GM18909 (cell line): ENCODE measurements around the gene TBCD.

Source experiments
- ATAC-seq: cut with Tn5 transposase; IDR thresholded peaks from one replicate; pipeline ENCODE4 v1.9.1; 2021; ENCODE audit warnings: mild to moderate bottlenecking; ENCODE audit not compliant: unreplicated experiment, poor library complexity

The TBCD gene

DNA sequence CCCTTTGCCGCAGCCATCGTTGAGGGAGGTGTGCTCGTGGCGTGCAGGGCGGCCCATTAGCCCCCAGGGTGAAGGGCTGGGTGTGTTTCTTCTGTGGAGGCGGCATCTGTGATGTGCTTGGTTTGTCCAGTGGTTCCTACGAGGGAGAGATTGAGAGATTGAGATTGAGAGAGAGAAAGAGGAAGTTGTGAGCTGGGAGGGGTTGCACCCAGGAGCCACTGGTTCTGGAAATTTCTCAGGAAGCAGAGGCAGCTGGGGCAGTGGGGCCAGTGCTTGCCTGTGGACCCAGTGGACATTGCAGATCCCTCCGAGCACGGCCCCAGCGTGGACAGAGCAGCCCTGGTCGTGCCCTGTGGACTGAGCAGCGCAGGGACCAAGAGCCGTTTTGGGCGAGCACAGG lies 160.0 kb downstream of the TBCD start:
- no peak for ATAC-seq

DNA sequence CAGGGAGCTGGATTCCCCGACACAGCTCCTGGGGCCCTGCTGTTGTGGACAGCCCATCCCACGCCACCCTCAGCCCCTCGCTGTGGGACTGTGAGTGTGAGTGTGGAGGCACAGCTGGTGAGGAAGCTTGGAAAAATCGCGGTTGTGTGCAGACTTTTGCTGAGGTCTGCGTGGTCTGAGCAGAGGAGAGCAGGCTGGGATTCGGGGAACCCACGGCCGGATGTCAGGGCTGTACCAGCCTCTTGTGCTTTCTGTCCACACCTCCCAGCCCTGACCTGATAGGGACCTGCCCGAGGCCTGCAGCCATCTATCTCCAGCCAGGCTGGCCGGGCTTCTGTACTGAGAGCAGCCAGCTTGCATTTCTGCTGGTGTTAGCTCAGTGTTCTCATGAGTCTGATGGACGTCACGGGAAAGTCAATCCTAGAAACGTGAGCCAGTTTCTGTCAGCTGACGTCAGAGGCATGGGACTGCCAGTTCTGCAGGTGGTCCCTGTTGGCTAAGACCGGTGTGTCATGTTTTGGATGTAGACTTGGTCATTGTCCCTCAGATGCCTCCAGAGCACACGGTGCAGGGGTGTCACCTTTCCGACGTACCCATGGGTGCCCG lies 160.7 kb downstream of the TBCD start:
- no peak for ATAC-seq

DNA sequence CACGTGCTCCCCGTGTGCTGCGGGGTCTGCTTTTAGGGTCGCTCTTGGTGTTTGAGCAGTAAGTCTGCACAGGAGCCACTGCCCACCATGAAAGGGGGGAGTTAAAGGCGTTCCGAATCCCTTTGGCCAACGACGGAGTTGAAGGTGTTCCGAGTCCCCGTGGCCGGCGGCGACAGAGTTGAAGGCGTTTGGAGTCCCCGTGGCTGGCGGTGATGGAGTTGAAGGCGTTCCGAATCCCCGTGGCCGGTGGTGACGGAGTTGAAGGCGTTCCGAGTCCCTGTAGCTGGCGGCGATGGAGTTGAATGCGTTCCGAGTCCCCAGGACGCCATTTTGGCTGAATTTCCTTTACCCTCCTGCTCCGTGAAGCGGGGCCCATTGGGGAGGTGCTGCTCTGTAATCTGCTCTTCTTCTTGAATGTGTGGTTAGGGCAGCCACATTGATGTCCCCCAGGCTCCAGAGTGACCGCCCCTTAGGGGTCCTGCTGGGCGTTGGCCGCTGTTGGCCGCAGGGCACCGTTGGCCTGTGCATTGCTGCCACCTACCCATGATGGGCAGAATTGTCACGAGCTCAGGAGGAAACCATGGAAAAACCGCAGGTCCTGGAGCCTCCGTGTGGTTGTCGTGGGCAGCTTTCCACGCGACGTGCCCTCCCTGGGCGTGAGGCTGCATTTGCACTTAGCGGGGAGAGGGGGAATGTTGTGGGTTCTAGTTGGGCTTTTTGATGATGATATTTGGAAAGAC lies 161.6 kb downstream of the TBCD start:
- ATAC-seq, result no peak

DNA sequence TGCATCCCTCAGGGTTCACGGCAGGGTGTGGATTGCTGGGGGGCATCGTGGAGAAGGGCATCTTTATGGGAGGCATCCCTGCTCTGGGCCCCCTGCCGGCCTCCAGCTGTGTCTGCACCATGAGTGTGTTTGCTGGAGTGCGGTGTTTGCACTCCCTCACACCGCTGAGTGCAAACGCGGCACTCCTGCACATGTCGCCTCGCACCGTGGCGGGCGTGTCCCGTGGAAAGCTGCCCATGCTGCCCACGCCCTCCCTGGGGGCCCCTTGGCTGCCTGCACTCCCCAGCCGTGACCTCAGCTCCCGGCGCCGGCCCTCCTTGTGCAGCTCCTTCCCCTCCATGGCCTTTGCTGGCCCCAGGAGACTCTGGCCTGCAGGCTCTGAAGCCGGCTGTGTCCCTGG lies 162.5 kb downstream of the TBCD start:
- no peak for ATAC-seq

DNA sequence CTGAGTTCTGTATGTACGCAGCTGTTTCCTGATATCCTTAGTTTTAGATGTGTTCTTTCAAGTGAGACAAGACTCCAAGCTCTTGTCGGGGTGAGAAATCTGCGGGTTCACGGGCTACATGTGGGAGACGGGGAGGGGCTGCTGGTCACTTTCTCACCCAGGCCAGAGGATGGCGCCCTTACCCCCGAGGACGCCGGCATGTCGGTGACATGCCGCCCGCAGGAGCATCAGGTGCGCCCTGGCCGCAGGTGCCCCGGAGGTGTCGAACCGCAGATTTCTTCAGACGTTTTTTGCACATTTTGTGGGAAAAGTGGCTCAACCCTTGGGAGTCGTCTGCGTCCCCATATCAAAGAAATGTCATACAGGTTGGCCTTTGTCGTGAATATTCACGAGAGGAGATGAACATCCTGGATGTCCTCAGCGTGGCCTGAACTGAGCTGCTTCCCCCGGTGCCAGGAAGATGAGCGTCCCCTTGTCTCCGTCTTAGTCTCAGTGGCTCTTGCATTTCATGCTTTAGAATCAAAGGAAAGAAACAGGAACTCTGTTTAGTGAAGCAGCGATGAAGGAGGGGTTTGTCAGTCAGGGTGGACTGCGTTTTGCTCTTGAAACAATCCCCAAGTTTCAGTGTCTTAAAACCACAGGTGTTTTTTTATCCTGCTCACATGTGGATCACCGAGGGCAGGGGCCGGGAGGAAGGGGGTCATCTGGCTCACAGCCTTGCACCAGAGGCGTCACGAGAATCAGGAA lies 163.3 kb downstream of the TBCD start:
- no peak for ATAC-seq

DNA sequence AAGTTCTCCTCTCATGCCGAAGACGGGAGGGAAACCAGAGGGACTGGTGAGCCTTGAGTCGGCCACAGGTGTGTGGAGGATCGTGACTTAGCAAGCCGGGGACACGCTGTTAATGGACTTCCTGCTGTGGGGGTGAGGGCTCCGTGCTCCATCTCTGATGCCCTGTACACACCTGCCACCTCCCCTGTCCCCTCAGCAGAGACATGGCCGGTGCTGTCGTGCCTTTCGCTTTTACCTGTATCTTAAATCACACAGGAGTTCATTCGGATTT lies 163.8 kb downstream of the TBCD start:
- ATAC-seq, result no peak

DNA sequence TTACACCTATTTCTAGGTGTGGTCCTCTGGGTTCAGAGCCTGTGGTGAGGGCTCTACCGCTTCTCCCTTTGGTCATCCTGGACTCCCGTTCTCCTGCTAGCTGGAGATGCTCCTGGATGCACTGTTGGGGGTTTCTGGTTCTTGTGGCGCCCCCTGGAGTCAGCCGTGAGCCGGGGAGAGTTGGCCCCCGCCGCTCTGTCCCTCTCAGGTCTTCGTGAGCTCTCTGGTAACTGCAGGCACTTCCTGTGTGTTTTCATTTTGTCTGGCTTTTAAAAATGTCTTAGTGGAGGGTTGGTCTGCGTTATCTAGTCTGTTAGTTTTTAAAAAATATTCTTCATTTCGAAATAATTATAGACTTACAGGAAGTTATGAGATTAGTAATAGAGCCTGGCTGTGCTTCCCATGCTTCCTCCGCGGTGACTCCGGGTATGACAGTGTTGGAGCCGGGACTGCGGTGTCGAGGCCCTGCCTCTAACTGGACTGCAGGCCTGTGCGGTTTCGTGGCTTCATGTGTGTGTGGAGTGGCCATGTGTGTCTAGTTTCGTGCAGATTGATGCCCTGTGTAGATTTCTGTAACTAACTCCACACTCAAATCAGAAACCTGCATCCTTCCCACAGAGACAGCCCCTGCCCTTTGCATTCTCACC lies 166.0 kb downstream of the TBCD start:
- ATAC-seq, result no peak

DNA sequence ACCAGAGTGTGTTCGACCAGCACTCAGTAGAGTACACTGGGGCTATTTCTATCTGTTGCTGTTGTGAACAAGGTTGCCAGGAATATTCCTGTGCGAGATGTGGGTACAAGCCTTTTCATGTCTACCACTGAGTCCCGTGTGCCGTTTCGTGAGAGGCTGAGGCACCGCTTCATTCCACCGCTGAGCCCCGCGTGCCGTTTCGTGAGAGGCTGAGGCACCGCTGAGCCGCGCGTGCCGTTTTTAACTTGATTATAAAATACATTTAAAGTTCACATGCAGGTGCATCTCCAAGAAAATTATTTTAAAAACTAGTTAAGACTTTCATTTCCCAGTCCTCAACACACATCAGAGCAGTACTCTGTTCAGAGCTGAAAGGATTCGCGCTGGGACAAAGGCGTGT lies 166.6 kb downstream of the TBCD start:
- no peak for ATAC-seq

DNA sequence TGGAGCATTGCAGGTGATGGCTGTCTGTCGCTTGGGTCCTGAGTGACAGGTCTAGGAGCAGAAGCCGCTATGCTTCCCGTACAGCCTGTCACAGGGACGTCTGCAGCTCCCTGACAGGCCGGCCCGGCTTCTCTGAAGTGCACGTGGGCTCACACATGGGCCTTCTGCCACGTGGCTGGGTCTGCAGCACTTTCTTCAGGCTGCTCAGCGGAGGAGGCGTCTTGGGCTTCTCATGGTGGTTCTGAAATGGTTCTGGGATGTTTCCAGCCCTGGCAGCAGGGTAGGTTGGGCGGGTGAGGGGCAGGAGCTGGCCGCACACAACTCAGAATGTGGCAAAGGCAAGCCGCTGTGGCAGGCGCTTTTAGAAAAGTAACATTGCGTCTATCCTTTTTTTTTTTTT lies 168.3 kb downstream of the TBCD start:
- no peak for ATAC-seq

DNA sequence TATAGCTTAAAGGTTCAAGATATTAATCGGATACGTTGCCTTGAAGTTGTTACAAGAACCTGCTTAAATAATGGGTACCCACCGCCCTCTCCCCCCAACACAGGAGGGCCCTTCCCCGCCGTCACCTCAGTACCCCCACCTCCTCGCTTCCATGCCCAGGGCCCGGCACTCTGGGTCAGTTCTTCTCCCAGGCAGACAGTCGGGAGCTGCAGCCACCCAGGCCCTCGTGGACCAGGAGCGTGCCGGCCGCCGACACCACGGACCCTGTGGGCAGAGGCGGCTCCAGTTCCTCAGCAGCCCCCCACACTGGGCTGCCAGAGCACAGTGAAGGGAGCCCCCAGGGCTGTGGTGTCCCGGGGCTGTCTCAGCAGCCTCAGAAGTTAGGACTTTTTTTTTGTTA lies 168.8 kb downstream of the TBCD start:
- ATAC-seq, result no peak

DNA sequence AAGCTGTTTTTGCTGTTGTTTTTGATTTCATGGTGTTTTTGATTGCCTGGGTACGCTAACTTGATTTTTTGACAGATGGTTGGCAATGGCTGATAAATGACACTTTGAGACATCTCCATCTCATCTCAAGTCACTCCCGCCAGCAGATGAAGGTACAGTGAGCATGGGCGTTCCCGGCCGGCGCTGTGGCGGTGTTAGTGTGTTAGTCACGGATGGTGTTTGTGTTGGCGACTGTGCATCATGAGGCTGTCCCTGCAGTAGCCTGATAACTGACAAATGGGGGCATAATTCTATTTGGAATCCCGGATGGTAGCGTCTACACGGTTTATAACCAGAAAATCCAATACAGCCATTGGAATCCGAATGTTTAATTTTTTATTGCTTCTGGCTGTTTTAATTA lies 169.6 kb downstream of the TBCD start:
- no peak for ATAC-seq

DNA sequence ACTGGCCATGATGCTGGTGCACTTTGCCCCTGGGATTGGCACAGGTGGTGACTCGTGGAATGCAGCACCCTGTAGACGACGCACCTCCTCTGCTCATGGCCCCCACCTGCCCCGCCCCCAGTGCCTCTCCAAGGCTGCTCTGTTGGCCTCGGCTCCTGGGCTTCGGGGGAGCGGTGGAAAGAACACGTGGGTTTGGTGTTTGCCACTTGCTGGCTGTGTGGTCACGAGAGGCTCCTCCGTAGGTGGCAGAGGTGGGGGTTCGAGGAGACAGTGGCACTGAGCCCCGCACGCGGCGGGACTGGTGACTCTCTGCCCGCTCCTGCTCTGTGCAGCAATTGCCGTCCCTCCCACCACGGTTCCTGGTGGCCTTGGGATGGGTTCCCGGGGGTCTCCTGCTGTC lies 170.8 kb downstream of the TBCD start:
- ATAC-seq, result no peak

DNA sequence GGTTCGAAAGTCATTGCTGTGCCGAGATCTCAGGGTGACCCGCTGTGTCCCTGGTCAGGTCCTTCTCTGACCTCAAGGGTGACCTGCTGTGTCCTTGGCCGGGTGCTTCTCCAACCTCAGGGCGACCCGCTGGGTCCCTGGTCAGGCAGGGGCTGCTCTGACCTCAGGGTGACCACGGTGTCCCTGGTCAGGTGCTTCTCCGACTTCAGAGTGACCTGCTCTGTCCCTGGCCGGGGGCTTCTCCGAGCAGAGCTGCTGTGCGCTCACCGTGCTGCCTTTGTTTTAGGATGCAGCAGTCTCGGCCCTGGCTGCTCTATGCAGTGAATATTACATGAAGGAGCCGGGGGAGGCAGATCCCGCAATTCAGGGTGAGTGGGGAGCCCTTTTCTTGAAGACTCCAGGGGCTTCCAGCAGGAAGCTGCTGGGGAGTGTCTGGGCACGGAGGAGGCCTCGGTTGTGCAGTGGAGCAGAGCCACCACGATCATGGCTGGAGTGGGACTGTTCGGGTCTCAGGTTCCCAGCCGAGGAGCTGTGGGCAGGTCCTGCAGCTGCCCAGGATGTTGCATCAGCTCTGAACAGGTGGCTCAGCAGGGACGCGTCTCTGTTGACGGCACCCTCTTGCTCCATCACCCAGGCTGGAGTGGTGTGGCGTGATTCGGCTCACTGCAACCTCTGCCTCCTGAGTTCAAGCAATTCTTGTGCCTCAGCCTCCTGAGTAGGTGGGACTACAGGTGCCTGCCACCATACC lies 171.7 kb downstream of the TBCD start:
- ATAC-seq, result no peak

DNA sequence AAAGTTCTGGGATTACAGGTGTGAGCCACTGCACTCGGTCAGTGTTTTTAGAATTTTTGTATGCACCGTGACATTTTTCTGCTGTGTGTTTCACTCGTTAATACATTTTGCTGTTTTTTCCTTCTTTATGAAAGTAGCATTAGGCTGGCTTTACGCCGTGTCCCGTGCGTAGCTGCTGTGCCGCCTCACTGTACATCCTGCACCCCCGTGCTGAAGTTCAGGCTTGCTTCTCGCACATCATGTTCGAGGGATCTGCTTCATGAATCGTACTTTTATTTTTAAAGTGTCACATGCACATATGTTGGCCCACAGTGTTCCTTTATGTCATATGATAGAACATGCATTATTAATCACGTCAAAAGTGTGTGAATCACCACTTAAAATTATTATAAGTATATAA lies 172.3 kb downstream of the TBCD start:
- no peak for ATAC-seq

DNA sequence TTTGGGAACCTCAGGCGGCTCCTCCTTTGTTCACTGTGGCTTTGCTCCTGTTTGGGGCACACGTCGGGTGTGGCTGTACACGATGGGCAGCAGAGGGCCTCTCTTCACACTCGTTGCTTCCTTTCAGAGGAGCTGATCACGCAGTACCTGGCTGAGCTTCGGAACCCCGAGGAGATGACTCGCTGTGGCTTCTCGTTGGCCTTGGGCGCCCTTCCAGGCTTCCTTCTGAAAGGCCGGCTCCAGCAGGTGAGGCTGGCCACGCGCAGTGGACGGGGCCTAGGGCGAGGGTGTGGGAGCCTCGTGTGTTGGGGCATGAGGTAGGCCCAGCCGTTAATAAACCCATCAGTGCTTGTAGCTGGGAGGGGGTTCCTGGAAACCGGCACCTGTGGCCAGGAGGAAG lies 172.9 kb downstream of the TBCD start:
- no peak for ATAC-seq

DNA sequence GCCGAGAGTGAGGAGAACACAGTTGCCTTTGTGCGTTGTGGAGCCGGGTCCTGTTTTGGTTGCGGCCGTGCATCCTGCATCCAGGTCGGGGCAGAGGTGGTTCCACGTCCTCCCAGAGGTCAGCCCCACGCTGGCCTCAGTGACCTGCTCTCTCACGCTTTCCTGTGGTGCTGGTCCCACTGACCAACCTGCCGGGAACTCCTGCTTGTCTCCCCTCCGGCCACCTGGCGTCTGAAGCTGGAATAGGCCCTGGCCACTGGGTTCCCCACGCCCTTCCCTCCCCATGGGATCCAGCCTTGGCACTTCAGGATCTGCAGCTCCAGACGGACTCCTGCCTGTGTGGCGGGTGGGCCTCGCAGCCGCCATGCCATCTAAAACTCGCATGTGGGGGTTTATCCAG lies 173.5 kb downstream of the TBCD start:
- no peak for ATAC-seq

DNA sequence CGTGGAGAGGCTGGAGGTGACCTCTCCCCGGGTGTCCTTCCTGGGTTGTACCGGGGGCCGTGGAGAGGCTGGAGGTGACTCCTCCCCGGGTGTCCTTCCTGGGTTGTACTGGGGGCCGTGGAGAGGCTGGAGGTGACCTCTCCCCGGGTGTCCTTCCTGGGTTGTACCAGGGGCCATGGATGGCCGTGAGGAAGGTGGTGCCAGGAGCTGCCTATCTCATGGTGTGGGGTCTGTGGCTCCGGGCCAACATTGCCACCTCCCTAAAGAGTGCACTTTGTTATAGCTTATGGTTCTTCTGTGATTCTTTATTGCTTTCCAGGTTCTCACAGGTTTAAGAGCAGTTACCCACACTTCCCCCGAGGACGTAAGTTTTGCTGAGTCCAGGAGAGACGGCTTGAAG lies 174.2 kb downstream of the TBCD start:
- ATAC-seq, result no peak

DNA sequence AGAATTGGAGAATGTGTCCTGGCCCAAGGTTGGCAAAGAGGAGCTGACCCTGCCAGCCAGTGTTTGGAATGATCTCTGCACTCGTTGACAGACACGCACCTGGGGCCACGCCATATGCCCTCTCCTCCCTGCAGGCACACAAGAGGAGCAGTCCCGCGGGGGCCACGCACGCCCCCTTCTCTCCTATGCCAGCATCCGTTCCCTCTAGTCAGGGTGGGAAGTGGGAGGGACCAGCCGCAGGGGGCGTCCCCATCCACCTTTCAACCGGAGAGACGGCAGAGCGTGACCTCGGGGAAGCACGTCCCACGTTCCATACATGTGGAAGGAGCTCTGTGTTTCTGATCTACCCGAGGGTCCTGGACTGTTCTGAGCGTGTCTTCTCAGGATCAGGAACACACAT lies 174.9 kb downstream of the TBCD start:
- no peak for ATAC-seq

DNA sequence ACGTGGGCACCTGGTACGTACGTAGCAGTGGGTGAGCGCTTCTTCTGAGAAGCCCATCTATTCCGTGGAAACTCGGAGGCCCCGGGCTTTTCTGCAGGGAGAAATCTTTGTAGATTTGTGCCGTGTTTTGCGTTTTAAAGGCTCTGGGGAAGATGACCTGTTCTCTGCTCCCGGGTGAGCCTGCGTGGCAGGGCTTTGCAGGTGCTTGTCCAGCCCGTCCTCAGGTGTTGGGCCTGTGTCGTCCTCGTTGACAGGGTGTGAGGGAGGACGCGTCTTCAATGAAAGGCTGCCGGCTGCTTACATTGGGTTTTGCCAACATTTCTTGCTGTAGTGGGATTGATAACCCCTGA lies 175.4 kb downstream of the TBCD start:
- no peak for ATAC-seq

DNA sequence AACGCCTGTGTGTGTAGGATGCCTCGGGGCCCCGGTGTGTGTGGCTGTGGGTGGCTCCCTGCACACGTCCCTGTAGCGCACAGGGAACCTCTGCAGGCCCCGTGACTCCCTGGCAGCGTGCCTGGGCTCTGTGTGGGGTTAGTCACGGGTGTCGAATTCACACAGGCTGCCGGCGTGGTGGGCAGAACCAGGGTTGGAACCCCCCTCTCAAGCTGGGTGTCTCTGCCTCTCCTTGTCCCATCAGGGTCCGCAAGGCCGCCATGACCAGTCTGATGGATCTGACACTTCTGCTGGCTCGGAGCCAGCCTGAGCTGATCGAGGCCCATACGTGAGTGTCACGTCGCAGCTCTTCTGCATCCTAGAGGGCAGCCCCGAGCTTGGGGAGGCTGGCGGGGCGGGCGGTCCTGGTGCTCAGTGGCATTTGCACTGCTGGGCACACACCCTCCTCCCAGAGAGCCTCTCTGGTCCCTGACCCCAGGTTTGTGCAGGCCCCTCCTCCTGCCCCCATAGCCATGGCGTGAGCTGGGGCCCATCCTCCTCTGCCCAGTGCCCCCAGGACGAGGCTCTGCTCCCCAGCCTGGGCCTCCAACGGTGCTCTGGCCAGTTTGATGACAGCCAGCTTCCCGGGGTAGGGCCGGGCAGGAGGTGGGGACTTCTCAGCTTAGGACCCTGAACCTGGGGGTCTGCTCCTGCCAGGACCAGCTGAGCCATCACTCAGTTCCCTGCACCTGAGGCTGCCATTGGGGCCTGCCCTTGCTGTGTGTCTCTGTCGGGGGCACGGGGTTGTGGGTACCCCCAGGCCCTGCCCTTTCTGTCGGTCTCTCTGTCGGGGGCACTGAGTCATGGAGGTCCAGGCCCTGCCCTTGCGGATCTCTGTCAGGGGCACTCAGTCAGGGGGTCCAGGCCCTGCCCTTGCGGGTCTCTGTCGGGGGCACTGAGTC lies 176.1 kb downstream of the TBCD start:
- ATAC-seq, result no peak
